Activated CD4-positive, alpha-beta T cell treated with anti-CD3 and anti-CD28 coated beads, Interleukin-2, amount 50 U/mL, for 48 hours (primary cell): Measurements from ENCODE around the gene EME2.
"Not testable (repeated sequence)": the region's sequence is repeated elsewhere in the genome, so short reads cannot be mapped to it uniquely, and the experiment has no call there.

ENCODE experiments used
- DNase-seq, 2 experiments: peaks; one replicate each; pipeline ENCODE4 v3.0.0-alpha.2; 2020

Gene EME2

DNA sequence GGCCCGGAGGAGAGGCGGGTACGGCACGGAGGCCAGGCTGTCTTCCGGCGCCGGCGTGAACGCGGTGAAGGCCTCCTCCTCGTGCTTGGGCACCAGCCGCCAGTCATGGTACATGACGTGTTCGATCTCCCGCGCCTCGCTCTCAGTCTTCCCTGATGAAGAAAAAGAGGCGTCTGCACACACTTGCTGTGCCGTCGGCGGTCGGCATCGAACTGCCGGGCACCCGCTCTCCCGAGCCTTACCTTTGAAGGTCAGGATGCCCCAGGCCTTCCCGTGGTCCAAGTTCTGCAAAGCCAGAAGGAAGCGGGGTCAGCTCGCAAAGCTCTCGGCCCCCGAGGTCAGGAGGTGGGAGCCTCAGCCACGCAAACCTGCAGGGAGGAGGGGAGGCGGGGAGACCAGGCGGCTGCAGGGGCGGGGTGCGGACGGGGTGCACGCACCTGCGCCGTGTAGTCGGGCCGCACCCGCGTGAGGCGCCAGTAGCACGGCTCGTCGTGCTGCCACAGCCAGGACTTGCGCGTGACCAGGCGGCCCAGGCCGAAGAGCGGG lies at the start of gene EME2:
EME2 (plus strand) TSS at position 449 of the 546 bp plus-strand sequence. CDS start 418 bp downstream, outside the sequence.
- peak; percentile 57 to 68 for DNase-seq

DNA sequence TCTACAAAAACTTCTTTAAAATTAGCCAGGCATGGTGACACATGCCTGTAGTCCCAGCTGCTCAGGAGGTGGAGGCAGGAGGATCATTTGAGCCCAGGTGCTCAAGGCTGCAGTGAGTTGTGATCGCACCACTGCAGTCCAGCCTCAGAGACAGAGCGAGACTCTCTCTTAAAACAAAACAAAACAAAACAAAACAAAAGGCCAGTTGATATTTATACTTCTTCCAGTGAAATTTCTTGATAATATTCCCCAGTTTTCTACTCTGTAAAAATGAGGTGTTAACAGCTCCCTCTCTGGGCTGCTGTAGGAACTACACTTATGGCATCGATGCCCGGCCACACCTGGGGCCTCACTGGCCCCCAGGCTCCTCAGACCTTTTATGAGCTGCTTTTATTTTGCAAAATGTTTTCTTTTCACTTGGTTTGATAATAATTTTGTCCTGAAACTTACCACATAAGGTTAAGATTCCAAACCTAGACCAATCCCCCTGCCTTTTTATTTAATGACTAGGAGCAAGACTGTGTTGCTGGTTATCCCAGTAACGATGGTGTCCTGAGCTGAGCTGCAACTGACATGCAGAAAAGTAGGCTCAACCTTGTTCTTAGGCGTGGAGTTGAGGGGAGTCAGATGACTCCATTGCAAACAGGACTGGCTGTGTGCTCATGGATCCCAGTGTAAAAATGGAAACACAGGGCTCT lies 49.0 kb upstream of the EME2 start:
- peak; percentile 42 to 61 for DNase-seq

DNA sequence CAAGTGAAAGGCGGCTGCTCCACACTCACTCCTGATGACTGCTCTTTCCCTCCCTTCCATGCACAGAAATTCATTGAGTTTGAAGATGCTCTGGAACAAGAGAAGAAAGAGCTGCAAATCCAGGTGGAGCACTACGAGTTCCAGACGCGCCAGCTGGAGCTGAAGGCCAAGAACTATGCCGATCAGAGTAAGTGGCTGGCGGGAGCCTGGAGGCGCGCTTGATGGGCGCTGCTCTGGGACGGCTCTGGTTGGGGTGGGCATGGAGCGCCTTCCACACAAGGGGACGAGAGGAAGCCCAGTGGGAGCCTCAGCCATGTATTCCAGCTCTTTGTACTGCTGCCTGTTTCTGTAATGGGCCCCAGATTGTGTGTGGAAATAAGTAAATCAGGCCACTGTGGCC lies 48.1 kb upstream of the EME2 start:
- no peak for DNase-seq

- DNase-seq: no peak
These were observed 45.7 kb upstream of the EME2 start for GRCh38 chr16:1726661-1727502.

DNA sequence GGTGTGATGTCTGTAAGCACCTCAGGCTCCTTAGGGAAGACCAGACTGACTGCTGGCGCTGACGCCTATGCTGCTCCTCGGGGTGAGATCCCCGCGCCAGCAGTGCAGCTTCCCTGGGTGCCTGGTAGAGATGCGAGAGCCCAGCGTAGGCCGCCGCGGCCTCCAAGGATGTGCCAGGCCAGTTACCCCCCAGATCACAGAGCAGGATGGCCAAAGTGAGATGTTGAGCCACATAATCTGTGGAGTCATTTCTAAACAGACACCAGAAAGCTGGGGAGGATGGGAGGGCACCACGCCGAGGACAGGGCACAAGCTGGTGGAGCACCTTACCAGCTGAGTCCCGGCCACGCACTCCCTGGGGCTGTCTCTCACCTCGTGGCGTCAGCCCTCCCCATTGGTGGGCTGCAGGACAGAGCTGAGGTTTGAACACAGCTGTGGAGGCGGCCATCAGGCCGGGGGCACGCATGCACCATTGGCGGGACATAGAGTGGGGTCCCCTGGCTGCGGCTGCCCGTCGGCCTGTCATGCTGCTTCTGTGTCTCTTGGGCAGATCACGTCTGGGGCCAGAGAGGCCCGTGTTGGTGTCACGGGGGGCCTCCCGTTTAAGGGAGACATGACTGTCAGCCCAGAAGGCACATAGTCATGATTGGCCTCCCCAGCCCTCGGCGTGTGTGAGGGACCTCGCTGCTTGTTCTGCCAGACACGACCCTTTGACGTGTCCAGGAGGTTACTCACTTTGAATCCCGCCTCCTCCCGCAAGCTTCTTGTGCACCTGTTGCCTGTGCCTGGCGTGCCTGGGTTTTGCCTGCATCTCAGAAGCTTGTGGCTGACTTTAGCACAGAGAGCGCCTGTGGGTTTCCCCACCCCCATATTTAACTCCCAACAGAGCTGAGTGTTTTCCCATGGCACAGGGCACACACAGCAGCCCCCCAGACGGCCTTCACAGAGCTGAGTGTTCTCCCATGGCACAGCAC lies 44.7 kb upstream of the EME2 start:
- DNase-seq: no peak

DNA sequence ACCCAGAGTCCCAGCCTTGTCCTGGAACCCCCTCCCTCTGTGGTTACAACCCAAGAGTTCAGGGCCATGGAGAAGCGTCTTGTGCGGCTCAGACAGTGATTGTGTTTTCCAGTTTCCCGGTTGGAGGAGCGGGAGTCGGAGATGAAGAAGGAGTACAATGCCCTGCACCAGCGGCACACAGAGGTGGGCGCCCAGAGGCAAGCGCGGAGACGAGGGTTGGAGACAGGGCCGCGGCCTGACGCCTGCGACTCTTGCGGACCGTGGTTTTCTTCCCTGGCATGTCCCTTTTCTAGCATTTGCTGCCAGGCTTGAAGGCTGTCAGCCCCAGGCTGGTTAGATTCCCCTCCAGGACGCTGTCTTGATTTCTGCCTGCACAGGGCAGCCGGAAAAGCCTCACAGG lies 43.6 kb upstream of the EME2 start:
- no peak for DNase-seq

- DNase-seq: no peak
These were observed 43.2 kb upstream of the EME2 start for GRCh38 chr16:1729445-1729844.

GRCh38 chr16:1731073-1731472 lies 41.5 kb upstream of the EME2 start:
- DNase-seq: no peak

GRCh38 chr16:1731603-1732002 lies 41.0 kb upstream of the EME2 start:
- DNase-seq: no peak

DNA sequence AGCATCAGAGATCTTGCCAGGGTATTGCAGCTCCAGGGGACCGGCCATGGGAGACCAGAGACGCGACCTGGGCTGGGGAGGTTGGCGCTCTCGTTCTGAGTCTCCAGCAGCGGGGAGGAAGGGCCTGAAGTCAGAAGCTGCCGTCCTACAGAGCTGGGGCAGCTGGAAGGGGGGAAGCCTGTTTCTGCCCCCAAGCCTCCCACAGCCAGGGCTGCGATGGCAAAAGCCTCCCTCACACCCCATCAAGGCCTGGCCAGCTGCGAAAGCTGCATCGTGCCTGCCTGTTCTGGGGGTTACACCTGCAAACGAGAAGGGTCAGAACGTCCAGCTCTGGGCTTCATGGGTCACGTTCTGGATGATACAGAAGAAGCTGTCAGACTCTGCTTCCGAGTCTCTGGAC lies 40.5 kb upstream of the EME2 start:
- DNase-seq: no peak

DNA sequence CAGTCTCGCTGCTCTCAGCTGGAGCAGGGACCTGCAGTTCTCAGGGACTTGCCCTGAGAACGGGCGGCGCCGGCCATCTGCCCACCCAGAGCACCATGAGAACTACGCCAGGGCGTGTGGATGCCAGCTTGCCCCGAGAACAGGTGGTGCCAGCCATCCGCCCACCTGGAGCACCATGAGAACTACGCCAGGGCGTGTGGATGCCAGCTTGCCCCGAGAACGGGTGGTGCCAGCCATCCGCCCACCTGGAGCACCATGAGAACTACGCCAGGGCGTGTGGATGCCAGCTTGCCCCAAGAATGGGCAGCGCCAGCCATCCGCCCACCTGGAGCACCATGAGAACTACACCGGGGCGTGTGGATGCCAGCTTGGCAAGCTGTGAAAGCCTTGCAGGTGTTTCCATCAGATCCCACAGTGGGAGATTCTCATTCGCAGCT lies 40.0 kb upstream of the EME2 start:
- DNase-seq: not testable (repeated sequence)

- no peak for DNase-seq
These were observed 38.5 kb upstream of the EME2 start for GRCh38 chr16:1734123-1734522.

DNA sequence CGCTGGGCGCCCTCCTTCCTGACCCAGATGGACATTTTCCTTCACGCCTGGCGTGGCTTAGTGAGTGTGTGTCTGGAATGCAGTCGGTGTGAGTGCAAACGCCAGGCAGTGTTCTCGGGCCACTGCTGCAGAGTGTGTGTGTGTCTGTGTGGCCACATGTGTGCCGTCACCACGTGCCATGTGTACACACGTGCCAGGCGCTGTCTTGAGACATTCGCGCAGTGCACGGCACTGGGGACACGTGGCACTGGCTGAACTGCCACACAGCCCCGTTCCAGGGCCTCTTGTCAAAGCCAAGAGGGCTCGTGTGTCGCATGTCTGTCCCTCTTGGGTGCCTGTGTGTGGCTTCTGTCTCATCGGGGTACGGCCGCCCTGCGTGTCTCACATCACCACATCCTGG lies 37.8 kb upstream of the EME2 start:
- DNase-seq: no peak

DNA sequence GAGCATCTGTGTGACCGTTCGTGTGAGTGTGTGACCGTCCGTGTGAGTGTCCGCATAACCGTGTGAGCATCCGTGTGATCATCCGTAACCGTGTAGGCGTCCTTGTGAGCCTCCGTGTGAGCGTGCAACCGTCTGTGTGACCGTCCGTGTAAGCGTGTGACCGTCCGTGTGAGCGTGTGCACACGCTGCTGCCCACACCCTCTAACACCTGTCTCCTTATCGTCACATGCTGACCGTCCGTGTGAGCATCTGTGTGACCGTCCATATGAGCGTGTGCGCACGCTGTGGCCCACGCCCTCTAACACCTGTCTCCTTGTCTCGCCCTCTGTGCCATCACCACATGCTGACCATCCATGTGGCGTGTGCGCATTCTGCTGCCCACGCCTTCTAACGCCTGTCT lies 32.4 kb upstream of the EME2 start:
- no peak for DNase-seq

- DNase-seq: no peak
These were observed 31.7 kb upstream of the EME2 start for GRCh38 chr16:1740781-1741490.

DNA sequence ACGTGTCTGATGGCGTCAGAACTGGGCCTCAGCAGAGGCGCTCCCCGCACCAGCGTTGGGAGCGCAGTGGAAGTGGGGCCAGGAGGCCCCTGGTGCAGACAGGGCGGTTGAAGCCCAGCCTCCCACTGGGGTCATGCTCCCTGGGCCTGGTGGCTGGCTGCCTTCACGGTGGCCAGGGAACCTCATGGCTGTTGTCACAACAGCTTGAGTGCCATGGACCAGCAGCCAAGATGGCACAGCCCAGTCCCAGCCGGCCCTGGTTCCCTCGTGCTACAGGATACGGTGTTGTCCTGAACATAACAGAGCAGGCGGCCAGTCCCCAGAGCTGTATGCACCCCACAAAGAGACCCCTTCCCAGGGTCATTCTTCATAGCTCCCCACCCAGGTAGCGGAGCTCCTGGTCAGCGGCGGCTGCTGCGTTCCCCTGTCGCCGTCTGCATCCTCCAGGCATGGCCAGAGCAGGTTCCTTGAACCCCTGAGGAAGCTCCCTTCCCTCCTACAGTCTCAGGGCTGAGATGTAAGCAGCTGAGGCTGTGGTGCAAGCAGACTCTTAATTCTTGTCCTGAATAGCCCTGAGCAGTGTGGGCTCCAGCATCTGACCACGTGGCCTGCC lies 31.0 kb upstream of the EME2 start:
- no peak for DNase-seq

DNA sequence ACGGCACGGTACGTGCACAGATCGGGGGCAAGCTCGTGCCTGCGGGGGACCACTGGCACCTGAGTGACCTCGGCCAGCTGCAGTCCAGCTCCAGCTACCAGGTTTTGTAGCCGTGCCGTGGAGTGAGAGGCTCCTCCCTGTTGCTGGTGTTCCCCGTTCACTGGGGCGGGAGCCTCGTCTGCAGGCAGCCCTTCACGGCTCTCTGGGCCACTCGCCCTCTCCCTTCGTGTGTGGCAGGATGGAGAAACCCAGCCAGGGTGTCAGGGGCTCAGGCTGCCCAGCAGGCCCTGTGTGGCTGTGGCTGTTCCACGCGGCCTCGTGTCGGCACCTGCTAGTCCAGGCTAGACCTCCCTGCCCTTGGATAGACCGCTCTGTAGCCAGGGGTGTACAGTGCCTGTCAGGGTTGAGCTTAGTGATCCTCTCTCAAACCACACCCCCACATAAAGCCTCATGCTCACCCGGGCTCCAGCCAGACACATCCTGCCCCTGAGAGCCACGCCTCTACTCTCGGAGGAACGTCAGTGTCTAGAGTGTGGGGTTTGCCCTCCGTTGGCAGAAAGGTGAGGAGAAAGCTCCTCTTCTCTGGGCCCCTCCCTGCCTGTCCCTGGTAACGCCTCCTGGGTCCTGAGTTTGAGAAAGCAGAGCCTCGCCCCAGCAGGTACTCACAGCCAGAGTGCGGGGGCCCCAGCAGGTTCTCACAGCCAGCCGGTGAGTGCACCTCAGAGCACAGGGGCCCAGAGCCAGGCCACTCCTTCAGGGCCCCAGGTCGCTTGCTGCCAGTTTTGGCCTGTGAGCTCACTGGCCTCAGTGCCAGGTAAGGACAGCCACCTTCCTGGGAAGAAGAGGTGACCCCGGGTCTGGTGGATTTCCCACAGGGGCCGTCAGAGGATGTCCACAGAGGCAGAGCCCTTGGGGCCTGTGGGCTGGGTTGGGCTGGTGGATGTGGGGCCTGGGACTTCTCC lies 29.0 kb upstream of the EME2 start:
- DNase-seq: no peak

DNA sequence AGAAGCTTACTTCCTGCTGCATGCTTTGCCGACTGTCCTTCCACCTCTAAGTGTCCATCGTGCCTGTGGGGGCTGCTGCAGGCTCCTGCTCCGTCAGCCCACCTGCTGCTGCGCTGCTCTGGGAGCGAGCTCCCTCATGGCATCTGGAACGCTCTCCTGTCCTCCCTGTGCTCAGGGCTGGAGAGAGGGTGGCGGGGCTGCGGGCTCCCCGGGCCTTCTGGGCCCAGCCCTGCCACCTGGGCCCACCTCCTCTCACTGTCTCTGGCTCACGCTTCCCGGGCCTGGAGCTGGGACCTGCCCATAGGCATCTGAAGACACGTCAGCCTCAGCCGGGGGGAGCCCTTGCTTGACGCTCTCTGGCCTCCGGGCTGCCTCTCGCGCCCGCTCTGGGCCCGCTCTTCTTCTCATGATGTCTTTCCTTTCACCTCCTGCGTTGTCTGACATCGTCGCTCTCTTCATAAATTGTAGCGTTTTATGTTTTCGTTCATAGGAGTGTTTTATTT lies 28.2 kb upstream of the EME2 start:
- DNase-seq: no peak

GRCh38 chr16:1745181-1745899 lies 27.3 kb upstream of the EME2 start:
- no peak for DNase-seq
